PFSK-1 (cell line): ENCODE data around the gene KCNJ2.

Experiments
- FOXP2 ChIP-seq: optimal IDR thresholded peaks from 2 replicates; pipeline ENCODE3; 2011; ENCODE audit warnings: borderline replicate concordance, control low read depth, inconsistent platforms; ENCODE audit not compliant: insufficient read depth; ENCODE audit errors: extremely low read length, extremely low read depth
- POLR2AphosphoS5 ChIP-seq: IDR thresholded peaks from 2 replicates; pipeline ENCODE4 v1.6.1; 2012; ENCODE audit warnings: low read depth, mild to moderate bottlenecking, control low read depth, low read length, moderate library complexity
- REST ChIP-seq, 2 experiments: IDR thresholded peaks; 2 replicates each; pipeline versions ENCODE4 v1.6.1 to v1.8.0; 2011 to 2012; ENCODE audit warnings: low read depth in 2 of 2, low read length in 2 of 2, control low read depth in 1 of 2, inconsistent platforms in 1 of 2, mild to moderate bottlenecking in 1 of 2, moderate library complexity in 1 of 2; ENCODE audit not compliant: insufficient read depth in 1 of 2
- SIN3A ChIP-seq: IDR thresholded peaks from 2 replicates; pipeline ENCODE4 v1.6.1; 2012; ENCODE audit warnings: mild to moderate bottlenecking, low read length, moderate library complexity, borderline replicate concordance; ENCODE audit not compliant: insufficient read depth
- TAF1 ChIP-seq: IDR thresholded peaks from 2 replicates; pipeline ENCODE4 v1.6.1; 2012; ENCODE audit warnings: low read length, control low read depth, borderline replicate concordance; ENCODE audit not compliant: insufficient read depth

Gene KCNJ2

GRCh38 chr17:70144260-70144846 is 25.0 kb upstream of the KCNJ2 start:
- TF ChIP-seq REST (IDR thresholded peaks at IDR 0.05; ENCODE audit: insufficient read depth in 1 of 2, low read depth in 2 of 2, low read length in 2 of 2) (no peak), FOXP2 (no peak), SIN3A (no peak), TAF1 (no peak), POLR2AphosphoS5 (no peak)

GRCh38 chr17:70153210-70153609 is 16.1 kb upstream of the KCNJ2 start:
- TF ChIP-seq FOXP2 = no peak
- no peak for TF ChIP-seq TAF1
- no peak for TF ChIP-seq SIN3A
- no peak for TF ChIP-seq REST (IDR thresholded peaks at IDR 0.05; ENCODE audit: insufficient read depth in 1 of 2, low read depth in 2 of 2, low read length in 2 of 2)
- no peak for TF ChIP-seq POLR2AphosphoS5

- no peak for TF ChIP-seq REST (IDR thresholded peaks at IDR 0.05; ENCODE audit: insufficient read depth in 1 of 2, low read depth in 2 of 2, low read length in 2 of 2)
- no peak for TF ChIP-seq TAF1
- no peak for TF ChIP-seq FOXP2
- no peak for TF ChIP-seq POLR2AphosphoS5
- no peak for TF ChIP-seq SIN3A
Observed at GRCh38 chr17:70157151-70157550, 12.2 kb upstream of the KCNJ2 start.

GRCh38 chr17:70158180-70158579 is 11.2 kb upstream of the KCNJ2 start:
- TF ChIP-seq FOXP2 = no peak
- TF ChIP-seq TAF1 = no peak
- no peak for TF ChIP-seq SIN3A
- TF ChIP-seq REST (IDR thresholded peaks at IDR 0.05; ENCODE audit: insufficient read depth in 1 of 2, low read depth in 2 of 2, low read length in 2 of 2) = no peak
- TF ChIP-seq POLR2AphosphoS5 = no peak

GRCh38 chr17:70158591-70158990 is 10.7 kb upstream of the KCNJ2 start:
- TF ChIP-seq TAF1 (no peak), SIN3A (no peak), REST (IDR thresholded peaks at IDR 0.05; ENCODE audit: insufficient read depth in 1 of 2, low read depth in 2 of 2, low read length in 2 of 2) (no peak), FOXP2 (no peak), POLR2AphosphoS5 (no peak)
